Activated CD4-positive, alpha-beta T cell treated with anti-CD3 and anti-CD28 coated beads for 48 hours (primary cell): ENCODE measurements around the gene PTP4A1.
"Not testable (repeated sequence)": the region's sequence is repeated elsewhere in the genome, so short reads cannot be mapped to it uniquely, and the experiment has no call there.

Source experiments
- DNase-seq: peaks from one replicate; pipeline ENCODE4 v3.0.0-alpha.2; 2020

PTP4A1 gene

DNA sequence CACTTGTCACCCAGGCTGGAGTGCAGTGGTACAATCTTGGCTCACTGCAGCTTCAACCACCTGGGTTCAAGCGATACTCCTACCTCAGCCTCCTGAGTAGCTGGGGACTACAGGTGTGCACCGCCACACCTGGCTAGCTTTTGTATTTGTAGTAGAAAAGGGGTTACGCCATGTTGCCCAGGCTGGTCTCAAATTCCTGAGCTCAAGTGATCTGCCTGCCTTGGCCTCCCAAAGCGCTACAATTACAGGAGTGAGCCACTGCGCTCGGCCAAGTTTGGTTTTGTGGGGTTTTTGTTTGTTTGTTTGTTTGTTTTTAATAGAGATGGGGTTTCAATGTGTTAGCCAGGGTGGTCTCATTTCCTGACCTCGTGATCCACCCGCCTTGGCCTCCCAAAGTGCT lies 12.3 kb downstream of the PTP4A1 start:
- DNase-seq, result no peak

DNA sequence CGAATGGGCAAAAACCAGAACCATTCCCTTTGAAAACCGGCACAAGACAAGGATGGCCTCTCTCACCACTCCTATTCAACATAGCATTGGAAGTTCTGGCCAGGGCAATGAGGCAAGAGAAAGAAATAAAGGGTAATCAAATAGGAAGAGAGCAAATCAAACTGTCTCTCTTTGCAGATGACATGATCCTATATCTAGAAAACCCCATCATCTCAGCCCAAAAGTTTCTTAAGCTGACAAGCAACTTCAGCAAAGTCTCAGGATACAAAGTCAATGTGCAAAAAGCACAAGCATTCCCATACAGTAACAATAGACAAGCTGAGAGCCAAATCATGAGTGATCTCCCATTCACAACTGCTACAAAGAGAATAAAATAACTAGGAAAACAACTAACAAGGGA lies 13.4 kb downstream of the PTP4A1 start:
- DNase-seq, result not testable (repeated sequence)

DNA sequence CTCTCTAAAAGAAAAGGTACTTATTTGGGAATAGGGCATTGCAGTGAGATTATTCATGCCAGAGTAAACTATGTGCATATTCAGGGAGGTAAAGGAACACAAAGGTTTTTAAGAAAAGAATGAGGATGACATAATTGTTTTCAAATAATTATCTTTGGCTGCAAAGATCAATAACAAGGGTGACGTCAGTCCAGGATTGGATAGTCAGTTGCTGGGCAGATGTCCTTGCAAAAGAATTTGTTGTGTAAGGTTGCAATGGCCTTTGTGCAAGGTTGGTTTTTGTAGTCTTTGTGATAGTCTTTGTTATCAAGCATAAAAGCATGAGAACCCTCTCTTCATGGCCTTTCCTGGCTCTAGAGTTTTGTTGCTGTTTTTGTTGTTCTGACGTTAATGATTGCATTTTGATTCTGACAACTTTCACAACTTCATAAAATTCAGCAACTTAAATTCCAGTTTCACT lies 17.7 kb downstream of the PTP4A1 start:
- DNase-seq, result no peak

DNA sequence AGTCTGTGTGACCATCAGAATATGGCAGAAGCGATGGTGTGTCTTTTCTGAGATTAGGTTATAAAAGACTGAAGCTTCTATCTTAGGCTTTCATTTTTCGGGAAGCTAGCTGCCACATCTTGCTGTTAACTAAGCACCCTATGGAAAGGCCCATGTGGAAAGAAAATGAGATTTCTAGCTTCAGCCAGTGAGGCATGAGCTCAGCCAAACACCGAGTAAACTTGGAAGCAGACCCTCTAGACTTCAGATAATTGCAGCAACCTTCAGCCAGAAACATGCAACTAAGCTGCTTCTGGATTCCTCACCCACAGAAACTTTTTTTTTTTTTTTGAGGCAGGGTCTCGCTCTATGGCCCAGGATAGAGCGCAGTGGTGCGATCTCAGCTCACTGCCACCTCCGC lies 20.6 kb downstream of the PTP4A1 start:
- no peak for DNase-seq

DNA sequence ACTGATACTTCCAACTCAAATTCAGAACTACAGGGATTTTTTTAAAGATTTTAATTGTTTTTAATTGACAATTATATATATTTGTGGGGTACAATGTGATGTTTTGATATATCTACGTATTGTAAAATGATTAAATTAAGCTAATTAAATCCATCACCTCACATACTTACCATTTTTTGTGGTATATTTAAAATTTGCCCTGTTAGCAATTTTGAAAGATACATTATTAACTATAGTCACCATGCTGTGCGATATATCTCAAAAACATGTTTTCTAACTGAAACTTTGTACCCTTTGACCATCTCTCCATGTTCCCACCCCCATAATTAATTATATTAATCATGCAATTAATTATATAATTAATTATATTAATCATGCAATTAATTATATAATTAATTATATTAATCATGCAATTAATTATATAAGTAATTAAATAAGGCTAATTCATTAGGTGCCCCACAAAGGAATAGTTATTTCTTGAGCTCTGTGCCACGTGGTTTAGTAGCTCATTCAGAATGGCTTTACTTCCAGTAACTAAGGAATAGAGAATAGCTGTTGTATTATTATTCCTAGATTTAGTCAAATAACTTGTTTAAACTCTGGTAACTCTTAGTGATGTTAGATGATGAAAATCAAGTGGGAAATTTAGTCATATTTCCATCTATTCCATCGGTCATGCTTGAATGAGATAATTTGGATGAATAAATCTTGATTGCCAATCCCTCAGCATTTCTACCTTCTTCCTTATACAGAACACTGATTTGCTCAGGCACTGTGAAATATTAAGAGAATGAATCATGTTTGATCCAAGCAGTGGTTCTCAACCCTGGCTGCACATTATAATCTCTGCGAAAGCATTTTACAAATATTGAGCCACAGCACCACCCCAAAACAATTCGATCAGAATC lies 25.1 kb downstream of the PTP4A1 start:
- no peak for DNase-seq

DNA sequence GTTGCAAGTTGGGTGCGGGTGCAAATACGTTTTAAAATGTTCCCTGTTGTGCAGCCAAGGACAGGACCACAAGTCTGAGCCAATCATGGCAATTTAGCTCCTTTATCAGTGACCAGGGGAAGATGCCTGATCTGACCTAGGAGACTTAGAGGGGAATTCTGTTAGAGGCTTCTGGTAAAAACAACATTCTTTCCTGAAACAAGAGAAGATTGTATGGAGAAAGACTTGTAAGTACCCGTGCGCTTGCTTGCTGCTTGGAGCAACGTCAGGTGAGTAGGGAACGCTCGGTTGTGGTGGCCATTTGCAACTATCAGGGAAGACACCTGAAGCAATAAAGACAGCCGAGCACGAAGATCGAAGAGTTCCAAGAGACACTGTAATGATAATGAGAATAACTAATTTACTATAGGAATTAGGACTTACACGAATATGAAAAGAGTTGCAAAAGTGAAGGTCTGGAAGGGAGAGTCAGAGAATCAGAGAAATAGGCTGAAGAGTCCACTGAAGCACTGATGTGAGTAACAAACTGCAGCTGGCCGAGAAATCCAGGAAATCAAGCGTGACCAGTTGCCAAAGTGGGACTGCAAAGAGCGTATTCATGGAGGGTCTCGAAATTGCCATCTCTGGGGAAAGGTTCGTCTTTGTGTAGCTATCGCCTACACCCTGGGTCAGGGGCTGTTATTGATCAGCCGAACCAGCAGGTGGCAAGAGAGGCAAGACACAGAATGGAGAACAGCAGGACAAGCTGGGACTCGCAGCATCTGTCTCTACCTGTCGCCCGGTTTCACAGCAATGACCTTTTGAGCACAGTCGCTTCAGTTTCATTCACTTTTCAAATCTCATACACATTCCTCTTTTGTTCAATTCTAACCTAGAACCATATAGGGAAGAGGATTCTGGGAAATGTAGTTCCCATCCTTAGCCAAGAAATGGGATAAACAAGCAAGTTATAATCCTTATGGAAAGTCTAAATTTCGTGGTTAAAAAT lies 26.1 kb downstream of the PTP4A1 start:
- peak; percentile 81 for DNase-seq

DNA sequence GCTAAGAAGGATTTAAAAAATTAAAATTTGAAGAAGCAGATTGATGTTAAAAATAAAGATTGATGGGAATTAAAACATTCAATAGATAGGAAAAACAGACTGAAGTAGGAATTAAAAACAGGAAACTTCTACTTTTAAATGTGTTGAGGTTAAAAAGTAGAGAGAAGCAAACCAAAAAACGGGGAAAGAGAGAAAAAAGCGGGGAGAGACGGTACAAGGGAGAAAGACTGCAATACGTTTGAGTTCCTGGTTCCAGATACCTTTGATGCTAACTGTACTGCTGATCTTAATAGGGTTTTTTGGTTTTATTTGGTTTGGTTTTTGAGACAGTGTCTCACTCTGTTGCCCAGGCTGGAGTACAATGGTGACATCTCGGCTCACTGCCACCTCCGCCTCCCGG lies 27.0 kb downstream of the PTP4A1 start:
- no peak for DNase-seq

DNA sequence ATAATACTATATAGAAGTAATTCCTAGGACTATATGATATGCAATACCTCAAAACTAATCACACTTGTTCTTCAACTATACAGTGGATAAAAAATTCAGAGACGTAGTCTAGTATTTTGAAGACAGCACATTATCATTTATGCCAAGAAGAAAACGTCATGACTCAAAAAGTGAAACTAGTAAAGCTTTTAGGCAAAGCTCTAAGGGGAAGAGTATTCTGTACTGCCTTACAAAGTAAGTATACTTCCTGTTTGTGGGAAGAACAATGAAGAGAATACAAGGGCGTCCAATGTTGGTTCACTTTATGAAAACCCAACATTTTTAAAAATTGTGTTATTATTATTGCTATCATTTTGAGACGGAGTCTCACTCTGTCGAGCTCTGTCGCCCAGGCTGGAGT lies 27.9 kb downstream of the PTP4A1 start:
- no peak for DNase-seq

DNA sequence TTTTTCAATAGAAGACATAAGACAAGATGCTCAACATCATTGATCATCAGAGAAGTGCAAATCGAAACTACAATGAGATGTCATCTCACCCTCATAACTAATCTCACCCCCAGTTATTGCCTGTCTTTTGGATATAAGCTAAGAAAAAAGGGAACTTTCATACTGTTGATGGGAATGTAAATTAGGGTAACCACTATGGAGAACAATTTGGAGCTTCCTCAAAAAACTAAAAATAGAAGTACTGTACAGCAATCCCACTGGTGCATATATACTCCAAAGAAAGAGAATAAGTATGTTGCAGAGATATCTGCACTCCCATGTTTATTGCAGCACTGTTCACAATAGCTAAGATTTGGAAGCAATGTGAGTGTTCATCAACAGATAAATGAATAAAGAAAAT lies 37.0 kb downstream of the PTP4A1 start:
- DNase-seq, result no peak

DNA sequence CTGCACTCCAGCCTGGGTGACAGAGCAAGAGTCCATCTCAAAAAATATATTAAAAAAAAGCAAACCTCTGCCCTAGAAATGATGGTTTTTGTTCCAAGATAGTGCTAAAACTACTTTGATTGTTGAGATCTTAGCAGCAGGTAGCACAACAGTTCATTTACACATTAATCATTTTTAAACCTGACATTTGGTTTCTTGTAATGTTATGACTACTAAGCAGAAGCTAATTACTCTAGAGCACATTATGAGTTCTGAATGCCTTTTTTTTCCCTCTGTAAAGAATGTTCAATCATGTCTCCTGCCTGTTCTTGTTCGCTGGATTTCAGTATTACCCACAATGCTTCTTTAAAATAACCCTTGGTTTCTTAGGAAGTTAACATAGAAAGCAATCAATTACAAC lies 38.7 kb downstream of the PTP4A1 start:
- DNase-seq, result no peak

DNA sequence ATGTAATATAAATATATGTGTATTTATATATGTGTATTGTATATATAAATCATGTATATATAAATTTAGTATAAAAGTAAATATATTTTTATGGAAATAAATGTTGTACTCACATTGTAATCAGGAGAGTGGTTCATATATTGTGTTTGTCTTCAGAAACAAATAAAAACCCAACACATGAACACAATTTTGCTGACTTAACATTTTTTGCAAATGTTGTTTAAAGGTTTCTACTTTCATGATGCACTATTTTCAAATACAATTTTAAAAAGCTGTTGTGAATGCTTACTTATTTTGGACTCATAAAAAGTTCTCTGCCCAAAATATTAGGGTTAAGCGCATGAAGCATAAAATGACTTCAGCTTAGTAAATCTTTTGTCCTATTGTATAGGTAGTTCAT lies 39.3 kb downstream of the PTP4A1 start:
- DNase-seq, result no peak

DNA sequence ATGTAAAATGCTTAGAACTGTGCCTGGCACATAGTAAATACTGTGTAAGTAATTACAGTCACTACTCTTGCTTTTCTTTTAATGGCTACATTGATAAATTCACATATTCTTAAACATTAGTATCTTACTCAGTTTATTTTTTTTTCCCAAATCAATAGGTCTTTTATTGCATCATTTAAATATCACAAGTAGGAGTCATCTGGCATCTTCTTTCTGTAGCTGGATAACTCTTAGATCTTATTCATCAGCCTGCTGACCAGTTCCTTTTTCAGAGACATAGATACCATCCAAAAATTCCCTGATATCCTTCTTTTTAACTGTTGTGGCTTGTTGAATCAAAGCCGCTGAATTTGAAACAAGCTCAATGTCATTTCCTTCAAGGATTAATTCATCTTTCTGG lies 43.3 kb downstream of the PTP4A1 start:
- DNase-seq, result no peak
